CD4-positive, alpha-beta T cell (primary cell): ENCODE measurements around the gene MSL3. TPM values are rescaled to one million over a fixed set of nuclear protein-coding genes. Genes with fewer than 3 reads are reported as not detected.

Source experiments
- ATAC-seq: fragments of 200-7000 bp; cut with Tn5 transposase; one replicate; pipeline ENCODE4 v1.10.0; 2022; ENCODE audit warnings: mild to moderate bottlenecking; ENCODE audit not compliant: poor library complexity
- CTCF ChIA-PET: fragments of 350-600 bp; sonication (Branson Sonifier 250); formaldehyde crosslinking; loops from one replicate; lab custom pipeline; 2021; ENCODE audit warnings: antibody characterized with exemption, inconsistent platforms; lab: Charles Lee
- POLR2A ChIA-PET: fragments of 350-600 bp; sonication (Branson Sonifier 250); formaldehyde crosslinking; loops from one replicate; lab custom pipeline; 2021; ENCODE audit warnings: antibody characterized with exemption, inconsistent platforms; lab: Charles Lee
- DNase-seq, 14 experiments: peaks; one replicate each; pipeline ENCODE4 v3.0.0-alpha.2; 2013 to 2020; ENCODE audit warnings: mixed read lengths in 2 of 14
- H3K27ac ChIP-seq, 2 donors: one replicate each; pipeline versions ENCODE4 v1.5.1 to v1.7.0; 2013; ENCODE audit warnings: low read length in 2 of 2, low read depth in 1 of 2, mild to moderate bottlenecking in 1 of 2
- H3K27me3 ChIP-seq, 2 experiments: 1 replicate in 1 of 2; 2 replicates in 1 of 2; pipeline versions ENCODE4 v1.6.1 to v1.7.0; 2013; ENCODE audit warnings: low read length in 2 of 2, control low read depth in 1 of 2, mild to moderate bottlenecking in 1 of 2, moderate library complexity in 1 of 2; ENCODE audit not compliant: insufficient read depth in 2 of 2, control insufficient read depth in 1 of 2
- H3K36me3 ChIP-seq: one replicate; pipeline ENCODE4 v1.6.1; 2013; ENCODE audit warnings: low read length, control low read depth; ENCODE audit not compliant: insufficient read depth
- H3K4me1 ChIP-seq: one replicate; pipeline ENCODE4 v1.6.1; 2013; ENCODE audit warnings: low read length, control low read depth; ENCODE audit not compliant: insufficient read depth
- H3K4me3 ChIP-seq: one replicate; pipeline ENCODE4 v1.5.1; 2013; ENCODE audit warnings: mild to moderate bottlenecking, low read length, moderate library complexity
- H3K9me3 ChIP-seq, 2 experiments: 1 replicate in 1 of 2; 2 replicates in 1 of 2; pipeline versions ENCODE4 v1.6.1 to v1.7.0; 2013; ENCODE audit warnings: low read length in 2 of 2, mild to moderate bottlenecking in 2 of 2, control low read depth in 1 of 2, moderate library complexity in 1 of 2; ENCODE audit not compliant: control insufficient read depth in 1 of 2, insufficient read depth in 1 of 2
- H3K27ac Mint-ChIP-seq: one replicate; pipeline ENCODE4 v1.8.0; 2020; ENCODE audit warnings: mixed read lengths
- H3K27me3 Mint-ChIP-seq: one replicate; pipeline ENCODE4 v1.8.0; 2021; ENCODE audit warnings: mixed read lengths
- H3K36me3 Mint-ChIP-seq: one replicate; pipeline ENCODE4 v1.8.0; 2021; ENCODE audit warnings: low read depth, mixed read lengths
- H3K4me1 Mint-ChIP-seq: one replicate; pipeline ENCODE4 v1.8.0; 2021; ENCODE audit warnings: low read depth, mixed read lengths
- H3K4me3 Mint-ChIP-seq: one replicate; pipeline ENCODE4 v1.8.0; 2020; ENCODE audit warnings: mild to moderate bottlenecking, mixed read lengths
- H3K9me3 Mint-ChIP-seq: one replicate; pipeline ENCODE4 v1.8.0; 2020; ENCODE audit warnings: mixed read lengths
- CTCF ChIP-seq: fragments of 200-600 bp; IDR thresholded peaks from one replicate; pipeline ENCODE4 v1.8.0; 2022; ENCODE audit warnings: antibody characterized with exemption, mild to moderate bottlenecking
- intact Hi-C, 2 experiments: fragments of 100-400 bp; cut with DNase I in 1 of 2; cut with micrococcal nuclease in 1 of 2; formaldehyde crosslinking; loops; one replicate each; pipeline versions ENCODE4 v1.15.1 to v1.9.0; 2023 to 2025; cut with DNase I, micrococcal nuclease
- total RNA-seq, 174 experiments: library from RNA in 2 of 174; stranded (reverse) in 2 of 174; gene quantifications; one replicate each; pipeline ENCODE4 v1.2.3 and lab custom pipeline; 2021 to 2026

Gene MSL3
- total RNA-seq, 2 experiments from 2014 or later, result 126 to 137 TPM

- no peaks in the 10 kb centered on the region for H3K36me3 Mint-ChIP-seq
- ATAC-seq (peak; percentile 85), DNase-seq (peak; percentile 49 to 85 (median 65))
- no peak for TF ChIP-seq CTCF
- peak overlapping the region; percentile 45 for H3K27ac Mint-ChIP-seq
- peak overlapping the region; percentile 43 for H3K4me3 ChIP-seq
- H3K27me3 ChIP-seq, result no peaks in the 10 kb centered on the region
- intact Hi-C loops, result loop anchor here (1.0 to 5.0 kb wide), 3 partner anchors 35 to 121 kb away; no protein-coding TSS in a partner anchor
- H3K4me1 ChIP-seq, result peaks cover 9% of the 10 kb centered on the region
- ChIA-PET POLR2A (interaction anchor here (0.6 to 1.2 kb wide), 4 partner anchors 9 to 120 kb away, joined by 3 to 4 read pairs (median 4); partner anchors contain the start of gene MSL3), CTCF (interaction anchor here (0.7 to 1.7 kb wide), 9 partner anchors 11 to 984 kb away, joined by 3 to 8 read pairs (median 4); no protein-coding TSS in a partner anchor)
- H3K27ac ChIP-seq, result no peak overlapping the region
- H3K36me3 ChIP-seq, result no peaks in the 10 kb centered on the region
- H3K9me3 ChIP-seq, result no peaks in the 10 kb centered on the region
- H3K27me3 Mint-ChIP-seq, result no peaks in the 10 kb centered on the region
- no peaks in the 10 kb centered on the region for H3K9me3 Mint-ChIP-seq
- H3K4me1 Mint-ChIP-seq, result peaks cover 32% of the 10 kb centered on the region
- peak overlapping the region; percentile 84 for H3K4me3 Mint-ChIP-seq
Measured at GRCh38 chrX:11787564-11787963, 29.5 kb downstream of the MSL3 start.

GRCh38 chrX:11789809-11790208 lies 31.8 kb downstream of the MSL3 start:
- no peak overlapping the region for H3K4me3 Mint-ChIP-seq
- no peaks in the 10 kb centered on the region for H3K9me3 ChIP-seq
- H3K4me1 Mint-ChIP-seq, result peaks cover 54% of the 10 kb centered on the region
- H3K27ac Mint-ChIP-seq, result no peak overlapping the region
- no peaks in the 10 kb centered on the region for H3K36me3 ChIP-seq
- no peak for TF ChIP-seq CTCF
- H3K4me3 ChIP-seq, result no peak overlapping the region
- no peaks in the 10 kb centered on the region for H3K36me3 Mint-ChIP-seq
- ChIA-PET POLR2A (no interaction called here), CTCF (no interaction called here)
- H3K27ac ChIP-seq, result no peak overlapping the region
- no peaks in the 10 kb centered on the region for H3K27me3 Mint-ChIP-seq
- no peaks in the 10 kb centered on the region for H3K9me3 Mint-ChIP-seq
- intact Hi-C loops, result loop anchor here in 1 of 2 experiments (5.0 kb wide), 2 partner anchors 32 to 117 kb away; no protein-coding TSS in a partner anchor
- ATAC-seq (no peak), DNase-seq (no peak)
- H3K27me3 ChIP-seq, result no peaks in the 10 kb centered on the region
- H3K4me1 ChIP-seq, result peaks cover 17% of the 10 kb centered on the region

- DNase-seq (no peak), ATAC-seq (no peak)
- no peak for TF ChIP-seq CTCF
- no peak overlapping the region for H3K27ac Mint-ChIP-seq
- Histone ChIP-seq H3K4me3 (no peak overlapping the region), H3K9me3 (no peaks in the 10 kb centered on the region), H3K27me3 (no peaks in the 10 kb centered on the region), H3K27ac (no peak overlapping the region), H3K36me3 (no peaks in the 10 kb centered on the region), H3K4me1 (peaks cover 17% of the 10 kb centered on the region)
- ChIA-PET POLR2A (interaction anchor here (1.1 kb wide), 1 partner anchor 34 kb away, joined by 4 read pairs; no protein-coding TSS in a partner anchor), CTCF (no interaction called here)
- H3K36me3 Mint-ChIP-seq, result no peaks in the 10 kb centered on the region
- intact Hi-C loops, result no loop called here
- H3K4me1 Mint-ChIP-seq, result peaks cover 56% of the 10 kb centered on the region
- no peaks in the 10 kb centered on the region for H3K9me3 Mint-ChIP-seq
- H3K4me3 Mint-ChIP-seq, result no peak overlapping the region
- H3K27me3 Mint-ChIP-seq, result no peaks in the 10 kb centered on the region
Measured at GRCh38 chrX:11791090-11791489, 33.1 kb downstream of the MSL3 start.
